Keratinocyte (primary cell): ENCODE data around the gene ULK4. TPM values are rescaled to one million over a fixed set of nuclear protein-coding genes. Genes with fewer than 3 reads are reported as not detected.

Source experiments
- DNase-seq: peaks from one replicate; pipeline ENCODE4 v3.0.0-alpha.2; 2011; ENCODE audit warnings: low read depth, missing footprints, low spot score
- FAIRE-seq: peaks from 2 replicates; lab custom pipeline; 2011; peaks lifted over from hg19 to GRCh38; lab: Jason Lieb, UNC
- H2AFZ ChIP-seq: 2 replicates; pipeline ENCODE4 v1.6.0; 2012; ENCODE audit warnings: low read length, control low read depth, inconsistent platforms; ENCODE audit not compliant: control insufficient read depth
- H3K27ac ChIP-seq: 2 replicates; pipeline ENCODE4 v1.5.1; 2011; ENCODE audit warnings: low read length; ENCODE audit not compliant: control insufficient read depth, insufficient read depth
- H3K27me3 ChIP-seq: 3 replicates; pipeline ENCODE4 v1.6.0; 2011; ENCODE audit warnings: low read length; ENCODE audit not compliant: control insufficient read depth, insufficient read depth; ENCODE audit errors: extremely low read depth
- H3K36me3 ChIP-seq, 2 experiments: 2 replicates in 1 of 2; 3 replicates in 1 of 2; pipeline ENCODE4 v1.5.1; 2011; ENCODE audit warnings: low read length in 2 of 2, mild to moderate bottlenecking in 1 of 2; ENCODE audit not compliant: control insufficient read depth in 2 of 2, insufficient read depth in 2 of 2; ENCODE audit errors: extremely low read depth in 1 of 2
- H3K4me1 ChIP-seq: 3 replicates; pipeline ENCODE4 v1.5.1; 2011; ENCODE audit warnings: low read length; ENCODE audit not compliant: control insufficient read depth, insufficient read depth; ENCODE audit errors: extremely low read depth
- H3K4me2 ChIP-seq: 3 replicates; pipeline ENCODE4 v1.6.0; 2011; ENCODE audit warnings: low read depth, low read length; ENCODE audit not compliant: control insufficient read depth, insufficient read depth; ENCODE audit errors: extremely low read depth
- H3K4me3 ChIP-seq, 3 experiments: fragments of 200-600 bp in 1 of 3; sonication (generic) in 1 of 3; 2 replicates in 2 of 3; 3 replicates in 1 of 3; pipeline ENCODE4 v1.5.1; 2011 to 2016; ENCODE audit warnings: low read length in 3 of 3, mild to moderate bottlenecking in 3 of 3, control low read depth in 2 of 3, inconsistent platforms in 1 of 3, low read depth in 1 of 3, mixed read lengths in 1 of 3, mixed run types in 1 of 3, moderate library complexity in 1 of 3; ENCODE audit not compliant: control insufficient read depth in 2 of 3, insufficient read depth in 2 of 3; ENCODE audit errors: extremely low read depth in 1 of 3
- H3K79me2 ChIP-seq: 2 replicates; pipeline ENCODE4 v1.6.0; 2012; ENCODE audit warnings: low read length; ENCODE audit not compliant: control insufficient read depth, insufficient read depth
- H3K9ac ChIP-seq: 3 replicates; pipeline ENCODE4 v1.6.0; 2011; ENCODE audit warnings: low read length; ENCODE audit not compliant: control insufficient read depth, insufficient read depth; ENCODE audit errors: extremely low read depth
- H3K9me1 ChIP-seq: 3 replicates; pipeline ENCODE4 v1.6.0; 2011; ENCODE audit warnings: low read length; ENCODE audit not compliant: control insufficient read depth, insufficient read depth; ENCODE audit errors: extremely low read depth
- H3K9me3 ChIP-seq: 2 replicates; pipeline ENCODE4 v1.5.1; 2012; ENCODE audit warnings: low read depth, low read length; ENCODE audit not compliant: control insufficient read depth
- H4K20me1 ChIP-seq: 3 replicates; pipeline ENCODE4 v1.6.0; 2011; ENCODE audit warnings: low read length; ENCODE audit not compliant: control insufficient read depth, insufficient read depth; ENCODE audit errors: extremely low read depth
- EZH2 ChIP-seq: IDR thresholded peaks from one replicate; pipeline ENCODE4 v1.6.1; 2012; ENCODE audit warnings: inconsistent platforms, mild to moderate bottlenecking, low read length, moderate library complexity
- dilution Hi-C: fragments of 300-500 bp; cut with MboI; formaldehyde crosslinking; loops from one replicate; pipeline ENCODE4 v1.7.0; 2020; ENCODE audit warnings: low sequenced_read_pairs; ENCODE audit not compliant: extremely low pct_ligation_motif_present
- polyA plus RNA-seq, 5 experiments: library from polyadenylated mRNA; depleted of rRNA in 3 of 5; stranded (reverse) in 3 of 5; stranded (forward) in 1 of 5; unstranded in 1 of 5; fragments of >200 nt; gene quantifications; 1 replicate in 1 of 5; 2 replicates in 3 of 5; 3 replicates in 1 of 5; pipeline versions ENCODE4 v1.2.1 to v1.2.3, GENCODE V29; 2011 to 2012; ENCODE audit warnings: missing spikeins in 2 of 5, low read depth in 1 of 5, low replicate concordance in 1 of 5
- TF ChIP-seq, protein P1 (sequence below), 3 experiments: IDR thresholded peaks in 1 of 3; conservative IDR thresholded peaks in 1 of 3; optimal IDR thresholded peaks in 1 of 3; 2 replicates in 2 of 3; 3 replicates in 1 of 3; pipeline versions ENCODE3 to v1.5.1; 2011; ENCODE audit warnings: low read length in 3 of 3, mild to moderate bottlenecking in 3 of 3, moderate library complexity in 2 of 3, control low read depth in 1 of 3, inconsistent platforms in 1 of 3; ENCODE audit not compliant: insufficient read depth in 2 of 3; ENCODE audit errors: extremely low read depth in 1 of 3

ULK4 gene
- polyA plus RNA-seq, 1 donor (not counting 4 experiments of a cell fraction or from before 2014, with no cell fraction given), result 6.1 TPM

DNA sequence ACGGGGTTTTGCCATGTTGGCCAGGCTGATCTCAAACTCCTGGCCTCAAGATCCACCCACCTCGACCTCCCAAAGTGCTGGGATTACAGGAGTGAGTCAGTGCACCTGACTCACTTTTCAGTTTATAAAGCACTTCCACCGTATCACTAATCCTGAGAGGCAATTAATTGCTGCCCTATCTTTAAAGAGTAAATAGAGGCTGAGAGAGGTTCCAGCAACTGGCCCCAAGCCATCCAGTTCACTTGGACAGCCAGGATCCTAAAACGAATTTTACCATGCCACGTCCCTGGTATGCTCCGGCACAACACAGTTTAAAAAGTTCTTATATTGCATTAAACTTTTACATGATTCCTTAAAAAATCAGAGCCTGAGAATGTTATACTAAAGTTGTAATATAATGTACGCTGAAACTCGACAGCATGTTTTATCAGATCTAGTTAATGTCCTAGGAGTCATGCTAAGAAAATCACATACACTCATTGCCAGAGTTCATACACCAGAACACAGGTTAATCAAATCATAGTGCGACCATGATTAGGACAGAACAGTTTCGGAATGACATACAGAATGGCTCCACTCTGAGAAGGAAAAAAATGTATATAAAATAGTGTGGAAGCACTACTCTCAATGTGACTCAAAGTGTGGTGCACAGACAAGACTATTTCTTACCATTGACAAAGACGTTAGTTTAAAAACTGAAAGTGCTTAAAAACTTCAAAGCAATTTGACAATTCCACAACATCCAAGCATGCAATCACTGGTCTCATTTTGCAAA lies 125.4 kb downstream of the ULK4 start:
- Histone ChIP-seq H4K20me1 (no peaks in the 10 kb centered on the region), H3K27ac (no peak overlapping the region), H3K4me3 (no peak overlapping the region), H3K4me2 (no peak overlapping the region), H3K4me1 (no peaks in the 10 kb centered on the region), H3K9me3 (no peaks in the 10 kb centered on the region), H3K27me3 (no peaks in the 10 kb centered on the region), H3K79me2 (no peaks in the 10 kb centered on the region), H3K9ac (no peak overlapping the region), H2AFZ (no peak overlapping the region), H3K9me1 (no peaks in the 10 kb centered on the region), H3K36me3 (no peaks in the 10 kb centered on the region)
- TF ChIP-seq, protein P1, sequence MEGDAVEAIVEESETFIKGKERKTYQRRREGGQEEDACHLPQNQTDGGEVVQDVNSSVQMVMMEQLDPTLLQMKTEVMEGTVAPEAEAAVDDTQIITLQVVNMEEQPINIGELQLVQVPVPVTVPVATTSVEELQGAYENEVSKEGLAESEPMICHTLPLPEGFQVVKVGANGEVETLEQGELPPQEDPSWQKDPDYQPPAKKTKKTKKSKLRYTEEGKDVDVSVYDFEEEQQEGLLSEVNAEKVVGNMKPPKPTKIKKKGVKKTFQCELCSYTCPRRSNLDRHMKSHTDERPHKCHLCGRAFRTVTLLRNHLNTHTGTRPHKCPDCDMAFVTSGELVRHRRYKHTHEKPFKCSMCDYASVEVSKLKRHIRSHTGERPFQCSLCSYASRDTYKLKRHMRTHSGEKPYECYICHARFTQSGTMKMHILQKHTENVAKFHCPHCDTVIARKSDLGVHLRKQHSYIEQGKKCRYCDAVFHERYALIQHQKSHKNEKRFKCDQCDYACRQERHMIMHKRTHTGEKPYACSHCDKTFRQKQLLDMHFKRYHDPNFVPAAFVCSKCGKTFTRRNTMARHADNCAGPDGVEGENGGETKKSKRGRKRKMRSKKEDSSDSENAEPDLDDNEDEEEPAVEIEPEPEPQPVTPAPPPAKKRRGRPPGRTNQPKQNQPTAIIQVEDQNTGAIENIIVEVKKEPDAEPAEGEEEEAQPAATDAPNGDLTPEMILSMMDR (optimal IDR thresholded peaks at IDR 0.05 in 1 of 3, IDR thresholded peaks at IDR 0.05 in 1 of 3, conservative IDR thresholded peaks at IDR 0.05 in 1 of 3; ENCODE audit: extremely low read depth in 1 of 3, insufficient read depth in 2 of 3, low read length in 3 of 3), result no peak
- no peak for TF ChIP-seq EZH2
- DNase-seq (no peak), FAIRE-seq (no peak)
- dilution Hi-C loops, result no loop called here

DNA sequence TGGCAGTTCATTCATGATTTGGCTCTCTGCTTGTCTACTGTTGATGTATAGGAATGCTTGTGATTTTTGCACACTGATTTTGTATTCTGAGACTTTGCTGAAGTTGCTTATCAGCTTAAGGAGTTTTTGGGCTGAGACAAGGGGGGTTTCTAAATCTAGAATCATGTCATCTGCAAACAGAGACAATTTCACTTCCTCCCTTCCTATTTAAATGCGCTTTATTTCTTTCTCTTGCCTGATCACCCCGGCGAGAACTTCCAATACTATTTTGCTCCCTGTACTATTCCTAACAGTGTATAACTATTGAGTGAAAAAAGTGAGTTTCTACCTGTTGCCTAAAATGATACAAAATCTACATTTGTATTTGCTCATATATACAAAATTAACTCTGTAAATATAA lies 128.3 kb downstream of the ULK4 start:
- no peak overlapping the region for H3K4me2 ChIP-seq

More for the DNA sequence above, 128.3 kb downstream of the ULK4 start:
- no peak for TF ChIP-seq EZH2
- Histone ChIP-seq H3K27ac (no peak overlapping the region), H3K4me3 (no peak overlapping the region), H3K36me3 (no peaks in the 10 kb centered on the region), H3K4me1 (no peaks in the 10 kb centered on the region), H3K27me3 (no peaks in the 10 kb centered on the region), H3K9me1 (no peaks in the 10 kb centered on the region), H4K20me1 (no peaks in the 10 kb centered on the region), H3K9ac (no peak overlapping the region), H3K79me2 (no peaks in the 10 kb centered on the region), H2AFZ (no peak overlapping the region), H3K9me3 (no peaks in the 10 kb centered on the region)
- DNase-seq (no peak), FAIRE-seq (no peak)
- dilution Hi-C loops, result no loop called here
